Spinal cord (tissue), 10 donors: ENCODE measurements around the gene KCNJ4. TPM values are rescaled to one million over a fixed set of nuclear protein-coding genes. Genes with fewer than 3 reads are reported as not detected.

Experiments used
- DNase-seq, 6 donors: peaks; one replicate each; pipeline versions ENCODE4 v3.0.0 to v3.0.0-alpha.2; 2013 to 2015; ENCODE audit warnings: low spot score in 6 of 6, low read depth in 4 of 6
- H3K27ac ChIP-seq: one replicate; pipeline ENCODE4 v1.5.1; 2013; ENCODE audit warnings: low read depth, low read length, control low read depth
- H3K27me3 ChIP-seq: one replicate; pipeline ENCODE4 v1.6.1; 2013; ENCODE audit warnings: low read length; ENCODE audit not compliant: control insufficient read depth, insufficient read depth
- H3K36me3 ChIP-seq: one replicate; pipeline ENCODE4 v1.6.1; 2013; ENCODE audit warnings: low read length; ENCODE audit not compliant: control insufficient read depth, insufficient read depth
- H3K4me1 ChIP-seq: one replicate; pipeline ENCODE4 v1.6.1; 2013; ENCODE audit warnings: low read length; ENCODE audit not compliant: control insufficient read depth, insufficient read depth
- H3K4me3 ChIP-seq: one replicate; pipeline ENCODE4 v1.5.1; 2013; ENCODE audit warnings: low read depth, low read length, control low read depth
- H3K9me3 ChIP-seq: one replicate; pipeline ENCODE4 v1.6.1; 2013; ENCODE audit warnings: low read length; ENCODE audit not compliant: control insufficient read depth, insufficient read depth
- WGBS: methylation state at CpG from one replicate; pipeline ENCODE4 v1.1.5; 2013; ENCODE audit warnings: missing lambda C conversion rate; ENCODE audit not compliant: insufficient coverage; 5-methylcytosine and 5-hydroxymethylcytosine counted together
- polyA plus RNA-seq, 2 donors: library from polyadenylated mRNA; unstranded; fragments of 120-200 nt; gene quantifications; one replicate each; pipeline ENCODE4 v1.2.1, GENCODE V29; 2013; ENCODE audit not compliant: insufficient read length in 2 of 2
- total RNA-seq, 2 donors: library from RNA; depleted of rRNA in 1 of 2; stranded (reverse); fragments of 120-200 nt in 1 of 2; fragments of >200 nt in 1 of 2; gene quantifications; one replicate each; pipeline versions ENCODE4 v1.2.3 to v1.2.4, GENCODE V29; 2013 to 2014
- donor health status: healthy.

The KCNJ4 gene
- total and polyA plus RNA-seq, 4 donors, result 0.79 to 1.2 (median 1.2) TPM

- DNase-seq, result no peak
- H3K4me1 ChIP-seq, result peaks cover 15% of the 10 kb centered on the region
- H3K9me3 ChIP-seq, result no peaks in the 10 kb centered on the region
- H3K4me3 ChIP-seq, result no peak overlapping the region
- 89% methylated on average over 8 of the region's 12 CpGs for WGBS
- no peak overlapping the region for H3K27ac ChIP-seq
- peaks cover 13% of the 10 kb centered on the region for H3K36me3 ChIP-seq
- H3K27me3 ChIP-seq, result no peaks in the 10 kb centered on the region
Measured at GRCh38 chr22:38424525-38425080, 30.4 kb downstream of the KCNJ4 start.

DNA sequence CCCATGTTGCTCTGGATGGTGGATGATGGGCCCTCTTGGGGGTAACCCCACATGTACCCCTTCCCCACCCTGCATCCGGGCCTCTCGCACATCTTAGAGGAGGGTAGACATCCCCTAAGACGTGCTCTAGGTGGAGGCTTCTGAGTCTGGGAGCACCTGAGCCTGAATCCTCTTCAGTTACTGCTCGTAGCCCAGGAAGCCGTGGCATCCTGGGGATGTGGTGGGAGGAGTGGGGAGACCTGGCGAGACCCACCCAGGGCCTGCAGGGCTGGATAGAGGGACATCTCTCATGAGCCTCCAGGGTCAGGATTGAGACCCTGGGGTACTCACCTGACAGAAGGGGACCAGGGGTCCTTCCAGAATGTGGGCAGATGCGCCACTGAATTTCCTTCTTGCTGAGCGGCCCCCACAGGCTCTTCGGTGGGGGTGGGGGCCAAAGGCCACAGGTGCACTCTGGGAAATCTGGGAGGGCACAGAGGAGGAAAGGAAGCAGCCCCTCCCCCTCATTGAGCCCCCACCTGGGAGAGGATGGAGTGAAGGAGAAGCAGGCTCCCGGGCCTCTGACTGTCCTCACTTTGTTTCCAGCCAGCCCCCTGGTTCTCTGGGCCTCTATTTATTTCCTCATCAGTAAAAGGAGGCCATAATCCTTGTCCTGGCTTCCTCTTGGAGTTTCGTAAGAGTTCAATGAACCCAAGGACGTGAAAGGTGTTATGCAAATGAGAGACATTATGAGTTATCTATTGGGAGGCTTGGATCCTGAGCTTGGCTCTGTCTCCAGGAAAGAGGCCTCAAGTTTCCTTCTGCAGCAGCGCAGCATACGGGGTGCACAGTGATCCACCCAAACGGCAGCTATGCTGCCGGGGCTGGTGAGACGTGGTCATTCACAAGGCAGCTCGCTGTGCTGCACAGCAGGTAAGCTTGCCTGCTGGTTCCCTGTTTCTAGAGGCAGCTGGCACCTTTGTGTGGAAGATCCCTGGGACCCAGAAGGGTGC is 31.2 kb downstream of the KCNJ4 start:
- Histone ChIP-seq H3K4me3 (no peak overlapping the region), H3K9me3 (no peaks in the 10 kb centered on the region), H3K4me1 (peaks cover 8% of the 10 kb centered on the region), H3K36me3 (peaks cover 13% of the 10 kb centered on the region), H3K27me3 (no peaks in the 10 kb centered on the region), H3K27ac (no peak overlapping the region)
- no peak for DNase-seq
- WGBS, result 85% methylated on average over 17 of the region's 18 CpGs

GRCh38 chr22:38422611-38423511 is 32.1 kb downstream of the KCNJ4 start:
- peaks cover 8% of the 10 kb centered on the region for H3K4me1 ChIP-seq
- peak in 1 of 6 donors; percentile 13 for DNase-seq
- H3K27ac ChIP-seq, result no peak overlapping the region
- no peaks in the 10 kb centered on the region for H3K9me3 ChIP-seq
- WGBS, result 46% methylated on average over 14 of the region's 21 CpGs
- H3K27me3 ChIP-seq, result no peaks in the 10 kb centered on the region
- H3K36me3 ChIP-seq, result peaks cover 13% of the 10 kb centered on the region
- H3K4me3 ChIP-seq, result no peak overlapping the region

DNA sequence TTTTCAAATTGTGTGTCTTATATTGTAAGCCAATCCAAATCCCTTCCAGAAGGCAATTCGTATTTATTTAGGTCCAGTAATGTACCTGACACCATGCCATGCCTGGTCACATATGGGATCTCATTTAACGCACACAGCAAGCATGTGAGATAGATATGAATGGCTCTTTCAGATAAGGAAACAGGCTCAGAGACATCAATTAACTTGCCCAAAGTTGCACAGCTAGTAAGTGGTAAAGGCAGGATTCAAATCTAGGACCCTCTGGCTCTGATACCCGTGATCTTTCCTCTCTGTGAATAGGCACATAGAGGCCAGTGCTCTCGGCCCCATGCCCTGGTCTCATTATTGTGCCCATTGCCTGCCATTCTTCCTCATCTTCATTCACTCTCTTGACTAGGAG is 34.3 kb downstream of the KCNJ4 start:
- Histone ChIP-seq H3K4me1 (peaks cover 8% of the 10 kb centered on the region), H3K27ac (no peak overlapping the region), H3K27me3 (no peaks in the 10 kb centered on the region), H3K36me3 (peaks cover 3% of the 10 kb centered on the region), H3K9me3 (no peaks in the 10 kb centered on the region), H3K4me3 (no peak overlapping the region)
- WGBS, result 80% methylated on average over 1 of the region's 4 CpGs
- no peak for DNase-seq

GRCh38 chr22:38419858-38420160 is 35.2 kb downstream of the KCNJ4 start:
- Histone ChIP-seq H3K27ac (no peak overlapping the region), H3K4me3 (no peak overlapping the region), H3K27me3 (no peaks in the 10 kb centered on the region), H3K4me1 (peaks cover 8% of the 10 kb centered on the region), H3K36me3 (peaks cover 3% of the 10 kb centered on the region), H3K9me3 (no peaks in the 10 kb centered on the region)
- DNase-seq, result no peak
- WGBS, result 79% methylated on average over 7 of the region's 8 CpGs

GRCh38 chr22:38419121-38419857 is 35.7 kb downstream of the KCNJ4 start:
- H3K27ac ChIP-seq, result no peak overlapping the region
- DNase-seq, result no peak

DNA sequence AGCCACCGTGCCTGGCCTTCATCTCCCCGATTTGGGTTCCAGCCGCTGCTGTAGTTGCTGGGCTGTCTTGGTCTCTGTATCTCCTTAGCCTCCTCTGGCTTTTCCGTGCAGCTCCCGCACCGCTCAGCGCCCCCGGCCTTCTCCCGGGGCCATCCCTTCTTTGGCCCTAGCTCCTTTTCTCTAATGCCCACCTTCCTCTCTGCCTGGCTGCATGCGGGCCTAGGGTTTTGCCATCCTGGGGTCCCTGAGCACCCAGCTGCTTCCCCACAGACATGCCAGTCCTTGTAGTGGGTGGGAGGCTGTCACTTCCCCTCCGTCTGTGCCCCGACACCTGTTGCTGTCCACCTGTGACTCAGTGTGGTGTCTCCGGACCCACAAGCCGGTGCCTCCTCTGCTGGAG is 36.4 kb downstream of the KCNJ4 start:
- H3K4me1 ChIP-seq, result peaks cover 8% of the 10 kb centered on the region
- DNase-seq, result no peak
- H3K36me3 ChIP-seq, result peaks cover 3% of the 10 kb centered on the region
- WGBS, result 88% methylated on average over 14 of the region's 14 CpGs
- H3K4me3 ChIP-seq, result no peak overlapping the region
- H3K9me3 ChIP-seq, result no peaks in the 10 kb centered on the region
- H3K27me3 ChIP-seq, result no peaks in the 10 kb centered on the region
- H3K27ac ChIP-seq, result no peak overlapping the region

More at GRCh38 chr22:38419121-38419857, 35.7 kb downstream of the KCNJ4 start:
- H3K36me3 ChIP-seq, result peaks cover 3% of the 10 kb centered on the region
- 69% methylated on average over 10 of the region's 14 CpGs for WGBS
- peaks cover 8% of the 10 kb centered on the region for H3K4me1 ChIP-seq
- H3K27me3 ChIP-seq, result no peaks in the 10 kb centered on the region
- H3K9me3 ChIP-seq, result no peaks in the 10 kb centered on the region
- no peak overlapping the region for H3K4me3 ChIP-seq

DNA sequence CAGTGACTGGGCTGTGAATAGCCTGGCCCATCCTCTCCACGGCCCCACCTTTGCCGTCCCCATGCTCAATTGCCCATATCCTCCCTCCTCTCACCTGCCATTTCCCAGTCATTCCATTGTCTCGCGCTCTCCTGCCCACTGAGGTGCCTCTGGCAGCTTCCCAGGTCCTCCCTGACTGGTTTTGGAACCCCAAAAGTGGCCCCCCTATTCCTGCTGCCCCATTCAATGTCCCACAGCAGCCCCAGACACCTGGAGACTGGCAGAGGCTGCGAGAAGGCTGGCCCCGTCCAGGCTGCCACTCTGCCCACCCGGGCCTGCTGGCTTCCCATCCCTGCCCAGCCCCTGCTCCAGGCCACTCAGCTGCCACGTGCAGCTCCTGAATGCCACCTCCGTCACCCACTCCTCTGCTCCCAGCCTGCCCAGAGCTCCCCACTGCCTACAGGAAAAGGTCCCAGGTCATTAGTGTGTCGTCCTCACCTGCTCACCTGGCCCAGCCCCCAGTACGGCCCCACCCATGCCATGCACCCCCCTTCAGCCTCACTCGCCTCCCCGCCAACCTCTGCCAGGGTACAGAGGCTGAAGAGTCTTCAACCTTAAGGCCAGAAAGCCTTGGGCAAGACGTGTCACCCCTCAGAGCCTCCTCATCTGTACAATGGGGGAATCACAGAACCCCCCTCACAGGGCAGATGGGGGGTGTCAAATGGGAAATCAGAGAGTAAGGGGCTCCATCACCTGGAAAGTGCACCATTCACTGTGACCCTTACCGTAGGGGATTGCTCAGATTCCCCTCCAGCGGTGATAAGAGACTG is 37.5 kb downstream of the KCNJ4 start:
- DNase-seq, result no peak
- Histone ChIP-seq H3K9me3 (no peaks in the 10 kb centered on the region), H3K4me3 (no peak overlapping the region), H3K27ac (no peak overlapping the region), H3K27me3 (no peaks in the 10 kb centered on the region), H3K4me1 (peaks cover 12% of the 10 kb centered on the region), H3K36me3 (no peaks in the 10 kb centered on the region)
- 70% methylated on average over 14 of the region's 16 CpGs for WGBS
